H1 (cell line): Measurements from ENCODE around the gene ARHGAP26. TPM values are rescaled to one million over a fixed set of nuclear protein-coding genes. Genes with fewer than 3 reads are reported as not detected.

Source experiments
- CBX5 ChIP-seq: fragments of 300-800, 300-1000 bp; sonication (generic); IDR thresholded peaks from 2 replicates; pipeline ENCODE4 v1.7.1; 2016; ENCODE audit warnings: antibody characterized with exemption, low read length, low read depth
- CEBPB ChIP-seq: IDR thresholded peaks from 2 replicates; pipeline ENCODE4 v1.6.1; 2012; ENCODE audit warnings: low read depth, low read length
- GABPA ChIP-seq: IDR thresholded peaks from 2 replicates; pipeline ENCODE4 v1.6.1; 2011; ENCODE audit warnings: mild to moderate bottlenecking, low read length, moderate library complexity, borderline replicate concordance; ENCODE audit not compliant: insufficient read depth
- MAX ChIP-seq: IDR thresholded peaks from 2 replicates; pipeline ENCODE4 v1.6.1; 2012; ENCODE audit warnings: inconsistent platforms
- SP4 ChIP-seq: IDR thresholded peaks from 2 replicates; pipeline ENCODE4 v1.6.1; 2012; ENCODE audit warnings: low read length, inconsistent platforms
- TEAD4 ChIP-seq: IDR thresholded peaks from 2 replicates; pipeline ENCODE4 v1.6.1; 2012; ENCODE audit warnings: low read depth, low read length, inconsistent platforms, mixed read lengths
- polyA plus RNA-seq, 7 experiments: library from polyadenylated mRNA; depleted of rRNA in 3 of 7; stranded (reverse) in 5 of 7; unstranded in 2 of 7; fragments of >200 nt in 5 of 7; fragments of 200-250 nt in 2 of 7; gene quantifications; 1 replicate in 5 of 7; 2 replicates in 1 of 7; 4 replicates in 1 of 7; pipeline versions ENCODE4 v1.2.1 to v1.2.3, GENCODE V29; 2011 to 2013; ENCODE audit warnings: missing spikeins in 2 of 7, mixed read lengths in 2 of 7
- total RNA-seq: library from RNA; stranded (reverse); fragmentation: NEBNext Ultra II Directional; extraction: Animal tissue kit (Norgen Biotek cat#: 25700); gene quantifications from 2 replicates; pipeline ENCODE4 v1.2.1, GENCODE V29; 2021

The ARHGAP26 gene
- total and polyA plus RNA-seq, 2 of the 8 experiments (the other 6 are each of a cell fraction or from before 2014, with no cell fraction given) = 7.1 to 24.8 TPM

GRCh38 chr5:143105216-143105905, 335.2 kb downstream of the ARHGAP26 start (continued):
- TF ChIP-seq TEAD4 (no peak), SP4 (no peak), GABPA (no peak), CBX5 (no peak), MAX (no peak), CEBPB (no peak)
